DOHH2 (cell line): ENCODE measurements around the gene ANK3.

ENCODE experiments used
- H3F3A ChIP-seq: fragments of 200-600 bp; sonication (generic), shearing (Covaris generic); 2 replicates; pipeline ENCODE4 v1.6.0; 2016; ENCODE audit warnings: antibody characterized with exemption, mild to moderate bottlenecking; ENCODE audit not compliant: control insufficient read depth, insufficient read depth
- H3K27ac ChIP-seq: fragments of 200-600 bp; sonication (generic); 2 replicates; pipeline ENCODE4 v1.5.1; 2014; ENCODE audit warnings: low read depth, mild to moderate bottlenecking, low read length, moderate library complexity
- H3K27me3 ChIP-seq: fragments of 200-600 bp; sonication (generic); 2 replicates; pipeline ENCODE4 v1.6.1; 2014; ENCODE audit warnings: mild to moderate bottlenecking, low read length, mixed read lengths; ENCODE audit not compliant: control insufficient read depth
- H3K36me3 ChIP-seq: fragments of 200-600 bp; sonication (generic); 2 replicates; pipeline ENCODE4 v1.6.1; 2014; ENCODE audit warnings: mild to moderate bottlenecking, low read length, moderate library complexity, mixed read lengths; ENCODE audit not compliant: control insufficient read depth
- H3K4me1 ChIP-seq: fragments of 200-600 bp; sonication (generic); 2 replicates; pipeline ENCODE4 v1.6.1; 2014; ENCODE audit warnings: mild to moderate bottlenecking, low read length, mixed read lengths; ENCODE audit not compliant: control insufficient read depth
- H3K4me2 ChIP-seq: fragments of 200-600 bp; sonication (generic); 2 replicates; pipeline ENCODE4 v1.6.0; 2014; ENCODE audit warnings: mild to moderate bottlenecking, low read length, moderate library complexity
- H3K4me3 ChIP-seq: fragments of 200-600 bp; sonication (generic); 2 replicates; pipeline ENCODE4 v1.5.1; 2014; ENCODE audit warnings: mild to moderate bottlenecking, low read length, mixed read lengths
- H3K79me2 ChIP-seq: fragments of 200-600 bp; sonication (generic); 2 replicates; pipeline ENCODE4 v1.6.1; 2014; ENCODE audit warnings: mild to moderate bottlenecking, low read length, mixed read lengths; ENCODE audit not compliant: control insufficient read depth
- H3K9me2 ChIP-seq: fragments of 200-600 bp; sonication (generic); replicated peaks from 2 replicates; pipeline ENCODE4 v1.6.1; 2014; ENCODE audit warnings: mild to moderate bottlenecking, low read length, mixed read lengths; ENCODE audit not compliant: control insufficient read depth
- H3K9me3 ChIP-seq: fragments of 200-600 bp; sonication (generic); 2 replicates; pipeline ENCODE4 v1.6.1; 2014; ENCODE audit warnings: antibody characterized with exemption, low read length, mixed read lengths; ENCODE audit not compliant: control insufficient read depth, insufficient read depth
- H4K20me1 ChIP-seq: fragments of 200-600 bp; sonication (generic); 2 replicates; pipeline ENCODE4 v1.6.0; 2014; ENCODE audit warnings: low read depth, mild to moderate bottlenecking, antibody characterized with exemption, low read length, moderate library complexity; ENCODE audit not compliant: control insufficient read depth, insufficient read depth
- EZH2phosphoT487 ChIP-seq: fragments of 200-600 bp; sonication (generic); IDR thresholded peaks from 2 replicates; pipeline ENCODE4 v1.6.1; 2017; ENCODE audit warnings: borderline replicate concordance, mild to moderate bottlenecking, antibody characterized with exemption, low read length, moderate library complexity, mixed read lengths
- TF ChIP-seq, protein P1 (sequence below): fragments of 200-600 bp; sonication (generic); IDR thresholded peaks from one replicate; pipeline ENCODE4 v1.5.1; 2014; ENCODE audit warnings: antibody characterized with exemption, mild to moderate bottlenecking, low read depth, low read length; ENCODE audit not compliant: poor library complexity, severe bottlenecking

The ANK3 gene

DNA sequence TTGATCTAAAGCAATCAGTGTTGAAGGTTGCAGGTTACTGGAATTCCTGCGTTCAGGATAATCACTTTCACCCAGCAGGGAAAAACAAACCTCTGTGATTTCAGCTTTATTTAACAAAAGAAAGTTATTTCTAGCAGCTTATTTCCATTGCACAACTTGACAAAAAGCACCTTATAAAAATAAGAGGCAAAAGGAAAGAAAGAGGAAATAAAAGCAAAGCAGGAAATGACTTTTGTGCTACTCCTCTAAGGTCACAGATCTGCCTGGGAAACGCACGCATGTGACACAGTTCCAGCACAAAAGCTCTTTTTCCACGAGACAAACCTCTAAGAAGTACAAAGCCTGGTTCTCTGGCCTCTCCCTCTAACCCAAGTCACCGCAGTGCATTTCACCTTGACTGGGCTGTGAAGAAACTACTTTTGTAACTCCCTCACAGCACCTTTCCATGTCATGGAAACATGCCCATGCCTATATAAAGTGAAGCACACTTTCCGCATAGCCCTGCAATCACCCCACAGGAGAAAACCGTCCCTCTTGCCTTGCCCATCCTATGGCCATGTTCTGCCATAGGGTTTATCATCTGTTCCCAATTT lies 870 bp downstream of the ANK3 start:
- peak overlapping the region; percentile 91 for H3K27ac ChIP-seq
- H3K27me3 ChIP-seq, result no peaks in the 10 kb centered on the region
- no peaks in the 10 kb centered on the region for H4K20me1 ChIP-seq
- peaks cover 57% of the 10 kb centered on the region for H3K4me1 ChIP-seq
- peaks cover 6% of the 10 kb centered on the region; the same call in 1 of the 2 replicates for H3F3A ChIP-seq
- H3K4me2 ChIP-seq, result peak overlapping the region; percentile 89
- H3K4me3 ChIP-seq, result peak overlapping the region; percentile 93
- TF ChIP-seq EZH2phosphoT487, result no peak
- TF ChIP-seq, protein P1, sequence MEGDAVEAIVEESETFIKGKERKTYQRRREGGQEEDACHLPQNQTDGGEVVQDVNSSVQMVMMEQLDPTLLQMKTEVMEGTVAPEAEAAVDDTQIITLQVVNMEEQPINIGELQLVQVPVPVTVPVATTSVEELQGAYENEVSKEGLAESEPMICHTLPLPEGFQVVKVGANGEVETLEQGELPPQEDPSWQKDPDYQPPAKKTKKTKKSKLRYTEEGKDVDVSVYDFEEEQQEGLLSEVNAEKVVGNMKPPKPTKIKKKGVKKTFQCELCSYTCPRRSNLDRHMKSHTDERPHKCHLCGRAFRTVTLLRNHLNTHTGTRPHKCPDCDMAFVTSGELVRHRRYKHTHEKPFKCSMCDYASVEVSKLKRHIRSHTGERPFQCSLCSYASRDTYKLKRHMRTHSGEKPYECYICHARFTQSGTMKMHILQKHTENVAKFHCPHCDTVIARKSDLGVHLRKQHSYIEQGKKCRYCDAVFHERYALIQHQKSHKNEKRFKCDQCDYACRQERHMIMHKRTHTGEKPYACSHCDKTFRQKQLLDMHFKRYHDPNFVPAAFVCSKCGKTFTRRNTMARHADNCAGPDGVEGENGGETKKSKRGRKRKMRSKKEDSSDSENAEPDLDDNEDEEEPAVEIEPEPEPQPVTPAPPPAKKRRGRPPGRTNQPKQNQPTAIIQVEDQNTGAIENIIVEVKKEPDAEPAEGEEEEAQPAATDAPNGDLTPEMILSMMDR, result no peak
- H3K79me2 ChIP-seq, result peaks cover 73% of the 10 kb centered on the region
- H3K36me3 ChIP-seq, result peaks cover 33% of the 10 kb centered on the region
- H3K9me3 ChIP-seq, result no peaks in the 10 kb centered on the region
- no peaks in the 10 kb centered on the region for H3K9me2 ChIP-seq

DNA sequence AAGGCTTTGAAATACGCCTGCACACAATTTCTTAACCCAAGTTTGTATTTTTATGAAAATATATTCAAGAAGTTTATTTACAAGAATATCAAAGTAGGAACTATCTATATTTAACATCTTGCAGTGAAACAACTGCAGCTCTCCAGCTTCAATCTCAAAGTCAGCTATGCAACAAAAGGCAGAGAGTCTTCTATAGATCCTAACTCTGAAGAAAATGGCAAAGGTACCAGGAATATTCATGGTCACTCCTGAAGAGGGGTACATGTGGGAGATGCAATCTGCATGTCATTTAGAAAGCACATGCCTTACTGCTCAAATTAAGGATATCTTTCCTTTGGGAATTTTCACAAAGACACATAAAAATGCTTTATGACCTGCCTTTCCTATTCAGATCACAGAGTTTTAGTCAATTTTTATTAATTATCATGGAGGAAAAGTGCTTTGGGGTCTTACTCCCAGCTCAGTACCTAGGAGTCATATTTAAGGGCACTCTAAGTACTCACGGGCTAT lies 1.5 kb downstream of the ANK3 start:
- TF ChIP-seq, protein P1, result no peak
- TF ChIP-seq EZH2phosphoT487, result no peak
- H3F3A ChIP-seq, result peaks cover 6% of the 10 kb centered on the region; the same call in 1 of the 2 replicates

DNA sequence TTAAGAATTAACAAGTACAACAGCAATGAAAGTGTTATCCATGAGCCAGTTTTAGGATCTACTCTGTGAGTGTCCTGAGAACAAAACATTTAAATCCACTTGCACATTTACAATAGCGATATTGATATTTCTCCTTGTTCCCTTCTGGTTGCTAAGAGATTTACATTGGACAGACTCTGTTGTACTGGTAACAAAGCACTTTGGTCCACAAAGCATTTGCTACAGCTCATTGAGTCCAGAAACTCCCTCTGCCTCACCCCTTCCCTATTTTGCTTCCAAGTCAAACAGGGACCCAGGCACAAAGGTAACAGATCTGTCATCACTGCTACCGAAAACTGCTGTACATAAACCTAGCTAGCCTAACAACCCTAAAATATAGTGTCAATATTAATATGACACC lies 2.1 kb downstream of the ANK3 start:
- H3K4me2 ChIP-seq, result peak overlapping the region; percentile 89
- TF ChIP-seq, protein P1, result no peak
- no peak for TF ChIP-seq EZH2phosphoT487
- peak overlapping the region; percentile 93 for H3K4me3 ChIP-seq
- peaks cover 39% of the 10 kb centered on the region for H3K36me3 ChIP-seq
- H3K4me1 ChIP-seq, result peaks cover 67% of the 10 kb centered on the region
- no peaks in the 10 kb centered on the region for H3K9me2 ChIP-seq
- H3K79me2 ChIP-seq, result peaks cover 85% of the 10 kb centered on the region
- H3K9me3 ChIP-seq, result no peaks in the 10 kb centered on the region
- H4K20me1 ChIP-seq, result no peaks in the 10 kb centered on the region
- no peaks in the 10 kb centered on the region for H3K27me3 ChIP-seq
- peaks cover 6% of the 10 kb centered on the region; the same call in 1 of the 2 replicates for H3F3A ChIP-seq
- H3K27ac ChIP-seq, result peak overlapping the region; percentile 91

More for the DNA sequence above, 1.5 kb downstream of the ANK3 start:
- H3K79me2 ChIP-seq, result peaks cover 79% of the 10 kb centered on the region
- H3K4me2 ChIP-seq, result peak overlapping the region; percentile 89
- peak overlapping the region; percentile 93 for H3K4me3 ChIP-seq
- H3K9me2 ChIP-seq, result no peaks in the 10 kb centered on the region
- peaks cover 63% of the 10 kb centered on the region for H3K4me1 ChIP-seq
- no peaks in the 10 kb centered on the region for H3K27me3 ChIP-seq
- H3K36me3 ChIP-seq, result peaks cover 39% of the 10 kb centered on the region
- H3K9me3 ChIP-seq, result no peaks in the 10 kb centered on the region
- no peaks in the 10 kb centered on the region for H4K20me1 ChIP-seq
- peak overlapping the region; percentile 91 for H3K27ac ChIP-seq
